ENCODE data around the gene SV2B. TPM values are rescaled to one million over a fixed set of nuclear protein-coding genes. Genes with fewer than 3 reads are reported as not detected.

Gene SV2B
- total RNA-seq, 1 experiment from 2014 or later = not detected

GRCh38 chr15:91261345-91261744, 161.3 kb downstream of the SV2B start:
- no peak for DNase-seq
- no peak overlapping the region for H3K4me3 ChIP-seq
- H2AFZ ChIP-seq = no peak overlapping the region
- H3K4me2 ChIP-seq = no peak overlapping the region
- no peaks in the 10 kb centered on the region for H3K4me1 ChIP-seq (replicated peaks; ENCODE audit: insufficient read depth)
- no peaks in the 10 kb centered on the region for H4K20me1 ChIP-seq (ENCODE audit: insufficient read depth)
- CTCF ChIA-PET = no interaction called here
- H3K79me2 ChIP-seq (ENCODE audit: low read depth) = no peaks in the 10 kb centered on the region
- H3K27me3 ChIP-seq (ENCODE audit: insufficient read depth, low read depth) = peaks cover 56% of the 10 kb centered on the region
- no peaks in the 10 kb centered on the region for H3K36me3 ChIP-seq (ENCODE audit: low read depth)
- BruUV-seq (replicated peaks) = no TSS peak
- POLR2A ChIA-PET (ENCODE audit: unreplicated experiment) = no interaction called here
- H3K27ac ChIP-seq = no peak overlapping the region
- no peaks in the 10 kb centered on the region for H3K9me3 ChIP-seq (ENCODE audit: insufficient read depth, low read depth)
- intact Hi-C loops (cut with micrococcal nuclease; ENCODE audit: unreplicated experiment) = no loop called here
- no peaks in the 10 kb centered on the region for H3F3A ChIP-seq (ENCODE audit: insufficient read depth, low read depth)
- H3K9me2 ChIP-seq (ENCODE audit: insufficient read depth) = no peaks in the 10 kb centered on the region
- TF ChIP-seq EZH2 (IDR thresholded peaks at IDR 0.05; ENCODE audit: low read depth) (no peak), CTCF (conservative IDR thresholded peaks at IDR 0.05) (no peak)

GRCh38 chr15:91263632-91264531, 163.8 kb downstream of the SV2B start:
- POLR2A ChIA-PET (ENCODE audit: unreplicated experiment) = no interaction called here
- Histone ChIP-seq H3K4me3 (no peak overlapping the region), H4K20me1 (ENCODE audit: insufficient read depth) (no peaks in the 10 kb centered on the region), H3K4me2 (peak overlapping the region; percentile 22; the same call in 1 of the 2 replicates), H3K9me2 (ENCODE audit: insufficient read depth) (no peaks in the 10 kb centered on the region), H3K36me3 (ENCODE audit: low read depth) (no peaks in the 10 kb centered on the region), H3F3A (ENCODE audit: insufficient read depth, low read depth) (no peaks in the 10 kb centered on the region), H3K9me3 (ENCODE audit: insufficient read depth, low read depth) (no peaks in the 10 kb centered on the region), H3K27ac (no peak overlapping the region), H3K79me2 (ENCODE audit: low read depth) (no peaks in the 10 kb centered on the region), H2AFZ (no peak overlapping the region), H3K27me3 (ENCODE audit: insufficient read depth, low read depth) (peaks cover 40% of the 10 kb centered on the region), H3K4me1 (replicated peaks; ENCODE audit: insufficient read depth) (no peaks in the 10 kb centered on the region)
- TF ChIP-seq EZH2 (IDR thresholded peaks at IDR 0.05; ENCODE audit: low read depth) = no peak
- no peak for TF ChIP-seq CTCF (conservative IDR thresholded peaks at IDR 0.05)
- intact Hi-C loops (cut with micrococcal nuclease; ENCODE audit: unreplicated experiment) = no loop called here
- DNase-seq = no peak
- CTCF ChIA-PET = no interaction called here
- no TSS peak for BruUV-seq (replicated peaks)

- Histone ChIP-seq H3F3A (ENCODE audit: insufficient read depth, low read depth) (no peaks in the 10 kb centered on the region), H4K20me1 (ENCODE audit: insufficient read depth) (no peaks in the 10 kb centered on the region), H3K27me3 (ENCODE audit: insufficient read depth, low read depth) (peaks cover 33% of the 10 kb centered on the region), H3K4me2 (no peak overlapping the region), H2AFZ (no peak overlapping the region), H3K79me2 (ENCODE audit: low read depth) (no peaks in the 10 kb centered on the region), H3K27ac (no peak overlapping the region), H3K36me3 (ENCODE audit: low read depth) (no peaks in the 10 kb centered on the region), H3K9me3 (ENCODE audit: insufficient read depth, low read depth) (no peaks in the 10 kb centered on the region), H3K4me3 (no peak overlapping the region), H3K4me1 (replicated peaks; ENCODE audit: insufficient read depth) (no peaks in the 10 kb centered on the region), H3K9me2 (ENCODE audit: insufficient read depth) (no peaks in the 10 kb centered on the region)
- ChIA-PET POLR2A (ENCODE audit: unreplicated experiment) (no interaction called here), CTCF (no interaction called here)
- no TSS peak for BruUV-seq (replicated peaks)
- intact Hi-C loops (cut with micrococcal nuclease; ENCODE audit: unreplicated experiment) = no loop called here
- TF ChIP-seq EZH2 (IDR thresholded peaks at IDR 0.05; ENCODE audit: low read depth) = no peak
- no peak for DNase-seq
Observed at GRCh38 chr15:91264651-91265351, 164.7 kb downstream of the SV2B start.
